ENCODE data around the gene SERPINC1.

Gene SERPINC1

DNA sequence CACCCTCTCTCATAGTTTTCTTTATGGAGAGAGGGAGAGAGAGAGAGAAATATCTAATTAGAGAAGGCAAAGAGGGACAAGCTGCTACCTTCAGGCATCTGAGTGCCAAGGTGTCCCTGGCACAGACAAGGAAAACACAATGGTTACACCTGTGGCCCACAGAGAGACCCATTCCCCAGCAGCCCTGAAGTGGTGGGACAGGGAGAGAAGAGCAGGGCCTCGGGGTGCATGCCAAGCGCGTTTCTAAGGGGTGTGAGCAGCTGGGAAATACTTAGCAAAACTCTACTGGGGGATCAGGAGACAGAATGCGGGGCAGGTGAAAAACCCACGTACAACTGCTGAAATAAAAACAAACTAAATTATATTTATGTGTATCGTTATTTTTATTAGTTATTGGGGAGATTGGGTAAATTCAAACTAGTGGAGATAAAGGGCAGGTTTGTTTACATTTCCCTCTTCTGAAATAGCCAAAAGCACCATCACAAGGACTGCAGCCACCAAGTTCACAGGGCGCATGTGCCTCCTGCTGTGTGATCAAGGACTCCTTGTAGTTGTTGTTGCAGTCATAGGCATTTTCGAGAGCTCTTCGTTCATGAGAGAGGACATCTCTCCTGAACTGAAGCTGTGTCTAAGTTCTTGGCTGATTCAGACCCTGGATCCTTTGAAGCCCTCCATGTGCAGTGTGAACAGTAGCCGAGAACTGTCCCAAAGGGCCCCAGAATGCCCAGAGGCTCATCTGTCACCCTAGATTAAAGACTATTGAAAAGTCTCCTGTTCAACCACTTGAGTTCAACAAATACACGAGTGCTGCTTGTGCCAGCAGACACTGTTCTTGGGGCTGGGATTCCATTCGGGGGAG is 737 bp upstream of the SERPINC1 start:
- H3K4me1 ChIP-seq (ENCODE audit: control insufficient read depth, insufficient read depth, low read length), result no peaks in the 10 kb centered on the region
- H3K27me3 ChIP-seq (ENCODE audit: control insufficient read depth, insufficient read depth, low read length), result no peaks in the 10 kb centered on the region
- H3K9ac ChIP-seq (ENCODE audit: low read depth, low read length), result no peak overlapping the region
- H3K4me3 ChIP-seq (ENCODE audit: low read depth, low read length), result no peak overlapping the region
- H3K36me3 ChIP-seq (ENCODE audit: control insufficient read depth, insufficient read depth, low read length), result no peaks in the 10 kb centered on the region
- H3K9me3 ChIP-seq (ENCODE audit: control insufficient read depth, insufficient read depth, low read length), result no peaks in the 10 kb centered on the region

DNA sequence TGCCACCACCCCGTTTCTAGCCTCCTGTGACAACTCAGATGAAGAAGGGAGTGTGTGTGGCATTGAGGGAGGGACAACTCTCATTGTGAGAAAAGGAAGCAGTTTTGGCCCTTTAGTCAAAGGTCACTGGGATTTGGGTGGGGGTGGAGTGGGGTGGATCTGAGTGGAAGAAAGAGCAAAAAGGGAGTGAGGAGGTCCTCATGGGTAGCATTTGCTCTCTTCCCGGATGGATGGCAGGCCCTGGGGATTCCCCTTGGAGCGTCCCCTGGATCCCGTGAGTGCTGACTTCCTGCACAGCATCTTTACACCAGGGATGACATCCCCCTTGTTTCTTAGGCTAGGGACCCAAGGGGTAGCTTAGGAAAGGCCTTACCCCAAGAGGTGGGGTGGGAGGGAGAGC is 460 bp downstream of the SERPINC1 start:
- Histone ChIP-seq H3K27me3 (ENCODE audit: control insufficient read depth, insufficient read depth, low read length) (no peaks in the 10 kb centered on the region), H3K4me1 (ENCODE audit: control insufficient read depth, insufficient read depth, low read length) (no peaks in the 10 kb centered on the region), H3K9me3 (ENCODE audit: control insufficient read depth, insufficient read depth, low read length) (no peaks in the 10 kb centered on the region), H3K9ac (ENCODE audit: low read depth, low read length) (no peak overlapping the region), H3K4me3 (ENCODE audit: low read depth, low read length) (no peak overlapping the region), H3K36me3 (ENCODE audit: control insufficient read depth, insufficient read depth, low read length) (no peaks in the 10 kb centered on the region)

DNA sequence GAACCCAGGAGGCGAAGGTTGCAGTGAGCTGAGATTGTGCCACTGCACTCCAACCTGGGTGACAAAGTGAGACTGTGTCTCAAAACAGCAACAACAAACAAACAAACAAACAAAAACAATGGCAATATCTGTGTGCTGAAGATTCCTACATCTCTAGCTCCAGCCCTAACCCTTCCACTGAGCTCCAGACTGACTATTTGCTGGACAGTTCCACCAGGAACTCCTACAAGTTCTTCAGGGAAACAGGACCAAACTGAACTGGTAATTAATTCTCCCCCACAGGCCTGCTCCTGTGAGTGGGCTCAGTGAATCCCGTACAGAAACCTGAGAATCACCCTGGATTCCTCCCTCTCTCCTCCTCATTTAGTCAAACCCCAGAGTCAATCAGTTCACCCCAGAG is 1.5 kb downstream of the SERPINC1 start:
- H3K9ac ChIP-seq (ENCODE audit: low read depth, low read length), result no peak overlapping the region
- H3K27me3 ChIP-seq (ENCODE audit: control insufficient read depth, insufficient read depth, low read length), result no peaks in the 10 kb centered on the region
- H3K4me3 ChIP-seq (ENCODE audit: low read depth, low read length), result no peak overlapping the region
- H3K4me1 ChIP-seq (ENCODE audit: control insufficient read depth, insufficient read depth, low read length), result no peaks in the 10 kb centered on the region
- H3K36me3 ChIP-seq (ENCODE audit: control insufficient read depth, insufficient read depth, low read length), result no peaks in the 10 kb centered on the region
- H3K9me3 ChIP-seq (ENCODE audit: control insufficient read depth, insufficient read depth, low read length), result no peaks in the 10 kb centered on the region

DNA sequence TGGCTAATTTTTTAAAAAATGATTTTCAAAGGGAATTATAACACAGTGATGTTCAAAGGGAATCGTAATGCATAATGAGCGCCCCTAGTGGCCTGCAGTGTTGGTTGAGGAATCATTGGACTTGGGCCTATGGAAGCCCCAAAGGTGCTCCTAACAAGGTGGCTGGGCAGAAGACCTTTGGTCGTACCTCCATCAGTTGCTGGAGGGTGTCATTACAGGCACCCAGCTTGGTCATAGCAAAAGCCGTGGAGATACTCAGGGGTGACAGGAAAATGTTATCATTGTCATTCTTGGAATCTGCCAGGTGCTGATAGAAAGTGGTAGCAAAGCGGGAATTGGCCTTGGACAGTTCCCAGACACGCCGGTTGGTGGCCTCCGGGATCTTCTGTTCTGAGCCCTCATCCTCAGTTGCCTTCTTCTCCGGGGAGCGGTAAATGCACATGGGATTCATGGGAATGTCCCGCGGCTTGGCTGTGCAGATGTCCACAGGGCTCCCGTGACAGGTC is 2.7 kb downstream of the SERPINC1 start:
- Histone ChIP-seq H3K4me3 (ENCODE audit: low read depth, low read length) (no peak overlapping the region), H3K9ac (ENCODE audit: low read depth, low read length) (no peak overlapping the region), H3K27me3 (ENCODE audit: control insufficient read depth, insufficient read depth, low read length) (no peaks in the 10 kb centered on the region), H3K36me3 (ENCODE audit: control insufficient read depth, insufficient read depth, low read length) (no peaks in the 10 kb centered on the region), H3K4me1 (ENCODE audit: control insufficient read depth, insufficient read depth, low read length) (no peaks in the 10 kb centered on the region), H3K9me3 (ENCODE audit: control insufficient read depth, insufficient read depth, low read length) (no peaks in the 10 kb centered on the region)

DNA sequence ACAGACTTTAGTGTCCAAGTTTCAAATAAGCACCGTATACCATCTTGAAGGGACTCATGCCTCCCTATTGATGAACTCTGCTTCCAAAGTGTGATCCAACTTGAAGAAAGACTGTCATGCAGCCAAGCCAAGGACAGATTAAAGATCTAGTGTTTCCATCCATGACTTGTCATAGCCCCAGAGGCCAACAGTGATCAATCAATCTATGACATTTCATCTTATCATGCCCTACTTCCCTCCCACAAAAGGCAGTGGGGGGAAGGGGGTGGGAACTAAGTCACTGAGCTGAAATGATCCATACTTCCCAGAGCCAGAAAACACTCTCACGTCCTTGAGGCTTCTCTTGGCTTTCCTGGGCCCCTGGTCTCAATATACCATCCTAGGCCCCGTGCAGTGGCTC is 4.0 kb downstream of the SERPINC1 start:
- no peaks in the 10 kb centered on the region for H3K9me3 ChIP-seq (ENCODE audit: control insufficient read depth, insufficient read depth, low read length)
- H3K4me3 ChIP-seq (ENCODE audit: low read depth, low read length), result no peak overlapping the region
- H3K9ac ChIP-seq (ENCODE audit: low read depth, low read length), result no peak overlapping the region
- no peaks in the 10 kb centered on the region for H3K36me3 ChIP-seq (ENCODE audit: control insufficient read depth, insufficient read depth, low read length)
- H3K27me3 ChIP-seq (ENCODE audit: control insufficient read depth, insufficient read depth, low read length), result no peaks in the 10 kb centered on the region
- no peaks in the 10 kb centered on the region for H3K4me1 ChIP-seq (ENCODE audit: control insufficient read depth, insufficient read depth, low read length)

DNA sequence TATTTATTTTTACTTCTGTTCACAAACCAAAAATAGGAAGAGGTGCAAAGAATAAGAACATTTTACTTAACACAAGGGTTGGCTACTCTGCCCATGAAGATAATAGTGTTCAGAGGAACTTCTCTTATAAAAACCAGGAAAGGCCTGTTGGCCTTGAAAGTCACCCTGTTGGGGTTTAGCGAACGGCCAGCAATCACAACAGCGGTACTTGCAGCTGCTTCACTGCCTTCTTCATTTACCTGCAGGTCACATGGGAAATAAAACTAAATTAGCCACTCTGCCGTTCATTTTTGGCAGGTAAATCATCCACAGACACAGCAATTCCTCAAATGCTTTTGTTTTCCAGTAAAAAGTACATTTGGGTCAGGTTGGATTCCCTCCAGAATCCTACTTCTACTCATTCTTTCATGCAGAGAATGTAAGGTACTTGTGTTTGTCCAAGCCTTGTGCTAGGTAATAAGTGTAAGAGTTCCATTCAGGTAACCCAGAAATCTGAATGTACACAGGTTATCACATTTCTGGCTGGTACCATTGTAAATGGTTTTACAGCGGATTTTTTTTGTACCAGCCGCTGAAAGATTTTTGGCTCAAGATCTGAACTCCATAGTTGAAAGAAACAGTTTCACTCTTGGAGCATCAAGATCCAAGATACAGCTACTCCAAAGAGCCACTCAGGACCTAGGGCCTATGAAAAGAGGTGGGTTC is 13.1 kb downstream of the SERPINC1 start:
- Histone ChIP-seq H3K4me1 (ENCODE audit: control insufficient read depth, insufficient read depth, low read length) (peaks cover 28% of the 10 kb centered on the region), H3K9me3 (ENCODE audit: control insufficient read depth, insufficient read depth, low read length) (no peaks in the 10 kb centered on the region), H3K4me3 (ENCODE audit: low read depth, low read length) (no peak overlapping the region), H3K27me3 (ENCODE audit: control insufficient read depth, insufficient read depth, low read length) (no peaks in the 10 kb centered on the region), H3K36me3 (ENCODE audit: control insufficient read depth, insufficient read depth, low read length) (no peaks in the 10 kb centered on the region), H3K9ac (ENCODE audit: low read depth, low read length) (no peak overlapping the region)

DNA sequence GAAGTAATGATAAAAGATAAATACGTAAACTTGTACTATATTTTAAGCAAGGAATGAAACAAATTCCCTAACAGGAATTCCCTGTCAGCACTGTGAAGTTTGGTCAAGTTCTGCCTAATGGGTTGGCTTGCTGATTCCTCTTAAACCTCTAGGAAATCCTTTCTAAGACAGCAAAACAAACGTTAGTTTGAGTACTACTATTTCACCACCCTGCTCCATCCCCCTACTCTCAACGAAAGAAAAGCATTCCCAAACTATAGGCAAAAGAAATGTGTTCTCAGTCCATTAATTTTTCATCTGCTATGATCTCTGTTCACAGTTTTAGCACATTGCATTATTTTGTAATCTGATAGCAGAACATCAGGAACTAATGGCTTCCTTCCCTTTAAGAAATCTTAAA is 16.1 kb downstream of the SERPINC1 start:
- Histone ChIP-seq H3K36me3 (ENCODE audit: control insufficient read depth, insufficient read depth, low read length) (no peaks in the 10 kb centered on the region), H3K4me1 (ENCODE audit: control insufficient read depth, insufficient read depth, low read length) (peaks cover 28% of the 10 kb centered on the region), H3K9ac (ENCODE audit: low read depth, low read length) (no peak overlapping the region), H3K9me3 (ENCODE audit: control insufficient read depth, insufficient read depth, low read length) (no peaks in the 10 kb centered on the region), H3K27me3 (ENCODE audit: control insufficient read depth, insufficient read depth, low read length) (no peaks in the 10 kb centered on the region), H3K4me3 (ENCODE audit: low read depth, low read length) (no peak overlapping the region)

DNA sequence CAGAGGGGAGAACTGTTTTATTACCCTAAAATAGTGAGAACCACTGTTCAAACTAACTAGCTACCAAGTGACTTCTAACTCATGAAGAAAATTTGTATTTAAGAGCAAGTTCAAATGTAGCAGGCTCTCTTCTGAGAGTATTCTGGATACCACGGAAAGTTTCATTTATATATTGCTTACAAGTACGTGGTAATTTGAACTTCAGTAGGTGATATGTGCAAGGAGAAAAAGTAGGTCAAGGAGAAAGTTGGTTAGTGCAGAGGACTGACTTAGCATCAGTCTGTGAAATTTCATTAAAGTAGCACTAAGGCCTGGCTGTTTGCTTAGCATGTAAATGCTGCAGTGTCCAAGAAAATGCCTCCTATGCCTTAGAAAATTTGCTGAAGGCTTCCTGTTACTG is 16.7 kb downstream of the SERPINC1 start:
- no peak overlapping the region for H3K4me3 ChIP-seq (ENCODE audit: low read depth, low read length)
- no peaks in the 10 kb centered on the region for H3K9me3 ChIP-seq (ENCODE audit: control insufficient read depth, insufficient read depth, low read length)
- no peaks in the 10 kb centered on the region for H3K27me3 ChIP-seq (ENCODE audit: control insufficient read depth, insufficient read depth, low read length)
- H3K4me1 ChIP-seq (ENCODE audit: control insufficient read depth, insufficient read depth, low read length), result peaks cover 28% of the 10 kb centered on the region
- no peaks in the 10 kb centered on the region for H3K36me3 ChIP-seq (ENCODE audit: control insufficient read depth, insufficient read depth, low read length)
- no peak overlapping the region for H3K9ac ChIP-seq (ENCODE audit: low read depth, low read length)

DNA sequence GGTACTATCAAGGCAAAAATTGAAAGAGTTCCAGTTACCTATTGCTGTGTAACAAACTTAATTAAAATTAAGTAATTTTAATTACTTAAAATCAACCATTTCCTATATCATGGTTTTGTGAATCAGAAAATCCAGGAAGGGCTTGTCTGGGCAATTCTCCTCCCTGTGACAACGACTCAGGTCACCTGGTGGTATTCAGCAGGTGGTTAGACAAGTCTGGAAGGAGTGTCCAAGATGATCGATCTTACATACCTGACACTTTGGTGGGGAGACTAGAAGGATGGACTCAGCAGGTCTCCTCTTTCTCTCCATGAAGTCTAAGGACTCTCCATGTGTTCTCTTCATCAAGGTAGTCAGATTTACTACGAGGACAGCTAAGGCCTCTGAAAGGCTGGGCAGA is 22.9 kb downstream of the SERPINC1 start:
- Histone ChIP-seq H3K27me3 (ENCODE audit: control insufficient read depth, insufficient read depth, low read length) (no peaks in the 10 kb centered on the region), H3K9ac (ENCODE audit: low read depth, low read length) (no peak overlapping the region), H3K9me3 (ENCODE audit: control insufficient read depth, insufficient read depth, low read length) (no peaks in the 10 kb centered on the region), H3K36me3 (ENCODE audit: control insufficient read depth, insufficient read depth, low read length) (no peaks in the 10 kb centered on the region), H3K4me1 (ENCODE audit: control insufficient read depth, insufficient read depth, low read length) (peaks cover 9% of the 10 kb centered on the region), H3K4me3 (ENCODE audit: low read depth, low read length) (no peak overlapping the region)

DNA sequence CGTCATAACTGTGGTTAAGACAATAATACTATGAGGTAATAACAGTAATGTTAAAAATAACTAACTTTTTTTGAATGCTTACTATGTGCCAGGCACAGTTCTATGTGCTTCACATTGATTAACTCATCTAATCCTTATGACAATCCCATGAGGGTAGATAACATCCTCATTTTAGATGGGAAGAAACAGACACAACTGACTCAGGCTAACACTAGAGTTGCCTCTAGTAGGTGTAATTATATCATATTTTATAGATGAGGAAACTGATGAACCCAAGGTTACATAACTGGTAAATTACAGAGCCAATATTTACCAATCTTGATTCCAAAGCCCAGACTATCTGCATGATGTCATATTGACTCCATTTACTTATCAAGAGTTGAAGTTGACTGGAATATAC is 23.5 kb downstream of the SERPINC1 start:
- Histone ChIP-seq H3K36me3 (ENCODE audit: control insufficient read depth, insufficient read depth, low read length) (no peaks in the 10 kb centered on the region), H3K27me3 (ENCODE audit: control insufficient read depth, insufficient read depth, low read length) (no peaks in the 10 kb centered on the region), H3K9me3 (ENCODE audit: control insufficient read depth, insufficient read depth, low read length) (no peaks in the 10 kb centered on the region), H3K4me1 (ENCODE audit: control insufficient read depth, insufficient read depth, low read length) (peaks cover 13% of the 10 kb centered on the region), H3K9ac (ENCODE audit: low read depth, low read length) (no peak overlapping the region), H3K4me3 (ENCODE audit: low read depth, low read length) (no peak overlapping the region)

DNA sequence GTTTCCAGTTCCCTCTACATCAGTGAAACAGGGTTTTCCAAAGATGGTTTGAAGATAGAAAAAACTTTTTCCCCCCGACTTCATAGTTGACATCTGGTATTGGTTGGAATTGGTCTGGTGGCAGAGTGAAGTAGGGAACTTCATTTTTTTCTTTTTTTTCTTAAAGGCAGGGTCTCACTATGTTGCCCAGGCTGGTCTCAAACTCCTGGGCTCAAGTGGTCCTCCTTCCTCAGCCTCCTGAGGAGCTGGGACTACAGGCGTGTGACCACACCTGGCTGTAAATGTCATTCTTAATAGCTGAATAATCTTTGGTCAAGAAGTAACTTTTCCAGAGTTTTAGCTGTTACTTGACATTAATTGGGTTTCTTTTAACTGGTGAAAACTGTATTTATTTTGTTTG is 27.2 kb downstream of the SERPINC1 start:
- H3K4me1 ChIP-seq (ENCODE audit: control insufficient read depth, insufficient read depth, low read length), result peaks cover 20% of the 10 kb centered on the region
- H3K4me3 ChIP-seq (ENCODE audit: low read depth, low read length), result no peak overlapping the region
- no peaks in the 10 kb centered on the region for H3K27me3 ChIP-seq (ENCODE audit: control insufficient read depth, insufficient read depth, low read length)
- no peaks in the 10 kb centered on the region for H3K9me3 ChIP-seq (ENCODE audit: control insufficient read depth, insufficient read depth, low read length)
- peaks cover 4% of the 10 kb centered on the region for H3K36me3 ChIP-seq (ENCODE audit: control insufficient read depth, insufficient read depth, low read length)
- no peak overlapping the region for H3K9ac ChIP-seq (ENCODE audit: low read depth, low read length)

DNA sequence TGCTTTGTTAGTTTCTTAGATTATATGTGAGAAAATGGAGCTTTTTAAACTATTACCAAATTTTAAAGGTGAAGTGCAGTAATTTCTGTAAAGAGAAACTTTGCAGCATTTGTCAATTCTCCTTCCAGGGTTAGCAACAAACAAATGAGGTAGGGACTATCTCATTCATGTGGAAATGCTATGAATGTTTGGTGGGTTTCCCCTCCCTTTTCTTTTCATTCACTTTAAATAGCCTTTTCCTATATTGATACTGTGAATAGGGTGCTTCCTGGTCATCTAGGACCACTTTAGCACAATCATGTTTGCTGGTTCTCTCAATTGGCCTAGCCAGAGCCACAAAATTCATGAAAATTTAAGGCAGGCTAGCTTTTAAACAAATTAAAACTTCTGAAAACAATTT is 28.4 kb downstream of the SERPINC1 start:
- H3K9me3 ChIP-seq (ENCODE audit: control insufficient read depth, insufficient read depth, low read length), result no peaks in the 10 kb centered on the region
- peaks cover 20% of the 10 kb centered on the region for H3K4me1 ChIP-seq (ENCODE audit: control insufficient read depth, insufficient read depth, low read length)
- no peaks in the 10 kb centered on the region for H3K27me3 ChIP-seq (ENCODE audit: control insufficient read depth, insufficient read depth, low read length)
- H3K9ac ChIP-seq (ENCODE audit: low read depth, low read length), result no peak overlapping the region
- H3K36me3 ChIP-seq (ENCODE audit: control insufficient read depth, insufficient read depth, low read length), result peaks cover 4% of the 10 kb centered on the region
- no peak overlapping the region for H3K4me3 ChIP-seq (ENCODE audit: low read depth, low read length)

Measured in iPS-15b (cell line).